Sigmoid colon (tissue), 7 donors: ENCODE results near the gene CEP85. TPM values are rescaled to one million over a fixed set of nuclear protein-coding genes. Genes with fewer than 3 reads are reported as not detected.

ENCODE experiments used
- DNase-seq: peaks from one replicate; pipeline ENCODE4 v3.0.0-alpha.2; 2019
- H3K27ac ChIP-seq, 4 donors: fragments of 200-600 bp; sonication (generic); one replicate each; pipeline ENCODE4 v1.5.1; 2016 to 2019; ENCODE audit warnings: mild to moderate bottlenecking in 1 of 4
- H3K27me3 ChIP-seq, 3 donors: fragments of 200-600 bp; sonication (generic); one replicate each; pipeline ENCODE4 v1.5.1; 2019; ENCODE audit warnings: mild to moderate bottlenecking in 1 of 3
- H3K36me3 ChIP-seq, 4 donors: fragments of 200-600 bp; sonication (generic); one replicate each; pipeline ENCODE4 v1.5.1; 2016 to 2019
- H3K4me1 ChIP-seq, 4 donors: fragments of 200-600 bp; sonication (generic); one replicate each; pipeline ENCODE4 v1.5.1; 2017 to 2019
- H3K4me3 ChIP-seq, 4 donors: fragments of 200-600 bp; sonication (generic); one replicate each; pipeline ENCODE4 v1.5.1; 2017 to 2019; ENCODE audit warnings: mild to moderate bottlenecking in 2 of 4, moderate library complexity in 1 of 4
- H3K9me3 ChIP-seq, 4 donors: fragments of 200-600 bp in 3 of 4; sonication (generic) in 3 of 4; one replicate each; pipeline versions ENCODE4 v1.5.1 to v1.6.1; 2013 to 2019
- EP300 ChIP-seq, 4 donors: sonication (generic); formaldehyde crosslinking; IDR thresholded peaks; one replicate each; pipeline ENCODE4 v1.6.1; 2017; ENCODE audit warnings: antibody characterized with exemption in 4 of 4
- POLR2A ChIP-seq, 2 donors: fragments of 450-650 bp; IDR thresholded peaks; one replicate each; pipeline ENCODE4 v1.6.1; 2016; ENCODE audit warnings: antibody characterized with exemption in 2 of 2, mild to moderate bottlenecking in 2 of 2, moderate library complexity in 2 of 2
- POLR2AphosphoS5 ChIP-seq, 4 donors: sonication (generic); formaldehyde crosslinking; IDR thresholded peaks; one replicate each; pipeline ENCODE4 v1.6.1; 2017; ENCODE audit warnings: antibody characterized with exemption in 4 of 4
- WGBS, 2 donors: extraction: QIAGEN DNeasy Blood & Tissue Kit; methylation state at CpG; one replicate each; pipeline ENCODE4 v1.1.7; 2013; 5-methylcytosine and 5-hydroxymethylcytosine counted together
- intact Hi-C: fragments of 100-400 bp; cut with DNase I; formaldehyde crosslinking; loops from one replicate; pipeline ENCODE4 v1.15.1; 2023
- polyA plus RNA-seq, 3 donors: library from polyadenylated mRNA; stranded (reverse); fragments of 200-250 nt; gene quantifications; one replicate each; pipeline ENCODE4 v1.2.3, GENCODE V29; 2013
- total RNA-seq, 4 donors: library from RNA; depleted of rRNA; stranded (reverse); fragments of >200 nt; gene quantifications; one replicate each; pipeline ENCODE4 v1.1.0, GENCODE V29; 2016
- TF ChIP-seq, protein P1 (sequence below), 4 experiments: fragments of 450-650 bp in 3 of 4; fragments of 200-600 bp in 1 of 4; IDR thresholded peaks; one replicate each; pipeline ENCODE4 v1.5.1; 2016 to 2019; ENCODE audit warnings: antibody characterized with exemption in 4 of 4, mild to moderate bottlenecking in 3 of 4, moderate library complexity in 2 of 4
- donor health status: healthy with polysubstance abuse.
- donor health status: Bipolar disorder and iron deficiency.
- donor health status: healthy.

CEP85 gene
- total and polyA plus RNA-seq, 7 donors: 1.9 to 12.9 (median 3.9) TPM

DNA sequence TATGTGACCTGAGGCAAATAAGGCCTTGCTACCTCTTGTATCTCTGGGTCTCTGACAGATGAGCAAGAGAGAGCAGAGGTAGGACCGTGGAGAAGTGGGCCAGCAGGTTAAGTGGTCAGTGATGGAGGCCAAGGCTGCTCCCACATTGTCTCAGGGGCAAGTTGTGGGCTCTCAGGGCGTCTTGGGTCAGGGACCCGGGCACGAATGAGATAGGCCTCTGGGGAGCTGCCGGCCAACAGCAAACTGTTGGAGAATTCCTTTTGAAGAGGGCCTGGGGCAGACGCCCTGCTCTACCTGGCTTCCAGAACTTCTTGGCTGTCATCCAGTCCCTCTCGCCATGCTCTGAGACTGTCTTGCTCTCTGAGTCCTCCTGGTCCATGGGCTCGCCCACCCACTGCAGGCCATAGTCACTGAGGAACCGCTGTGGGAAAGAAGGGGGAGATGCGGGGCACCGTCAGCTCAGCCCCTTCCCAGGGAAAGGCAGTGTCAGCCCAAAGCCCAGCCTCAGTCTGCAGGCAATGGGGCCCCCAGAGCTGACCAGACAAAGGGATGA, 60.0 kb downstream of the CEP85 start:
- H3K27me3 ChIP-seq: no peaks in the 10 kb centered on the region
- DNase-seq: no peak
- H3K4me3 ChIP-seq: no peak overlapping the region
- TF ChIP-seq, protein P1, sequence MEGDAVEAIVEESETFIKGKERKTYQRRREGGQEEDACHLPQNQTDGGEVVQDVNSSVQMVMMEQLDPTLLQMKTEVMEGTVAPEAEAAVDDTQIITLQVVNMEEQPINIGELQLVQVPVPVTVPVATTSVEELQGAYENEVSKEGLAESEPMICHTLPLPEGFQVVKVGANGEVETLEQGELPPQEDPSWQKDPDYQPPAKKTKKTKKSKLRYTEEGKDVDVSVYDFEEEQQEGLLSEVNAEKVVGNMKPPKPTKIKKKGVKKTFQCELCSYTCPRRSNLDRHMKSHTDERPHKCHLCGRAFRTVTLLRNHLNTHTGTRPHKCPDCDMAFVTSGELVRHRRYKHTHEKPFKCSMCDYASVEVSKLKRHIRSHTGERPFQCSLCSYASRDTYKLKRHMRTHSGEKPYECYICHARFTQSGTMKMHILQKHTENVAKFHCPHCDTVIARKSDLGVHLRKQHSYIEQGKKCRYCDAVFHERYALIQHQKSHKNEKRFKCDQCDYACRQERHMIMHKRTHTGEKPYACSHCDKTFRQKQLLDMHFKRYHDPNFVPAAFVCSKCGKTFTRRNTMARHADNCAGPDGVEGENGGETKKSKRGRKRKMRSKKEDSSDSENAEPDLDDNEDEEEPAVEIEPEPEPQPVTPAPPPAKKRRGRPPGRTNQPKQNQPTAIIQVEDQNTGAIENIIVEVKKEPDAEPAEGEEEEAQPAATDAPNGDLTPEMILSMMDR (IDR thresholded peaks at IDR 0.05): no peak
- TF ChIP-seq POLR2AphosphoS5 (IDR thresholded peaks at IDR 0.05) (no peak), EP300 (IDR thresholded peaks at IDR 0.05) (no peak)
- no peaks in the 10 kb centered on the region for H3K4me1 ChIP-seq
- H3K36me3 ChIP-seq: no peaks in the 10 kb centered on the region
- no peaks in the 10 kb centered on the region for H3K9me3 ChIP-seq
- WGBS, 2 donors: 87% methylated on average over 11 of the region's 11 CpGs
- intact Hi-C loops: no loop called here
- H3K27ac ChIP-seq: no peak overlapping the region

DNA sequence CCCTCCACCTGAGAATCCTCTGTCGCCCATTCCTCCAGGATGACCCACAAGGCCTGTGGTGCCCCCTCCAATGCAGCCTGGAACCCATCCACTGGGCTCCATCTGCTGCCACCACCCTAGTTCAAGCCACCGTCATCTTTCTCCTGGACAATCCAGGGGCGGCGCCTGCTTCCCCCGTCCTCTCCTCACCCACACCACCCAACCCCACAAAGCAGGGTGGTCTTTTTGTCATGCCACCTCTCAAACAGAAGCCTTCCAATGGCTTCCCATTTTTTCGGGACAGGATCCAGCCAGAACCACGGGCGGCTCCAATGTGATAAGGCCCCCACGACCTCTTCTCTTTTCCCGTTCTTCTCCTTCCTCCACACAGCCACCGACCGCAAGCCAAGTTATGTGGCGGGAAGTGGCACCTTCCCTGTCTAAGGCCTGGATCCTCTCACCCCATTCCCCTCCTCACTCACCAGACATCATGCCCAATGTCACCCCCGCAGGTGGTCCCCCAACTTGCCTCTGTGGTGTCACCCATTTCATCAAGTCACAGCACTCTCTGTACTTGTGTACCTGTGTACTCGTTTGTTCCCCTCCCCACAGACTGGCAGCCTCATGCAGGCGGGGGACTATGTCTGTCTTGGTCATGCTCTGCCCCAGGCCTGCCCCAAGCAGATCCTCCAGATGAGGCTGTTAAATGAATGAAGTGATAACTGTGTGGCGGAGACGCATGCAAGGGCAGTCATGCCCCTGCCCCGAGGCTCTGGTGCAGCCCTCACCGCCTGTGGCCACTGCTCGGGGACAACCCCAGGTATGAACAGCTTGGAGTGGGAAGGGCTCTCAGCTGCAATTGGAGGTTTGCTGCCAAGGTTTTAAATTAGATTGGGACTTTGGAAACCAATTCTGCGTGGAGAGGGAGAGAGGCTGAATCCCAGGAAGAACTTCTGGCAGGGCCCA, 61.5 kb downstream of the CEP85 start:
- Histone ChIP-seq H3K36me3 (no peaks in the 10 kb centered on the region), H3K9me3 (no peaks in the 10 kb centered on the region), H3K27me3 (no peaks in the 10 kb centered on the region), H3K27ac (no peak overlapping the region), H3K4me1 (no peaks in the 10 kb centered on the region), H3K4me3 (no peak overlapping the region)
- WGBS, 2 donors: 90 to 91% methylated on average over 22 of the region's 22 CpGs
- no peak for DNase-seq
- TF ChIP-seq POLR2AphosphoS5 (IDR thresholded peaks at IDR 0.05) (no peak), POLR2A (IDR thresholded peaks at IDR 0.05) (no peak), EP300 (IDR thresholded peaks at IDR 0.05) (no peak)
- TF ChIP-seq, protein P1 (IDR thresholded peaks at IDR 0.05): no peak
- intact Hi-C loops: no loop called here

DNA sequence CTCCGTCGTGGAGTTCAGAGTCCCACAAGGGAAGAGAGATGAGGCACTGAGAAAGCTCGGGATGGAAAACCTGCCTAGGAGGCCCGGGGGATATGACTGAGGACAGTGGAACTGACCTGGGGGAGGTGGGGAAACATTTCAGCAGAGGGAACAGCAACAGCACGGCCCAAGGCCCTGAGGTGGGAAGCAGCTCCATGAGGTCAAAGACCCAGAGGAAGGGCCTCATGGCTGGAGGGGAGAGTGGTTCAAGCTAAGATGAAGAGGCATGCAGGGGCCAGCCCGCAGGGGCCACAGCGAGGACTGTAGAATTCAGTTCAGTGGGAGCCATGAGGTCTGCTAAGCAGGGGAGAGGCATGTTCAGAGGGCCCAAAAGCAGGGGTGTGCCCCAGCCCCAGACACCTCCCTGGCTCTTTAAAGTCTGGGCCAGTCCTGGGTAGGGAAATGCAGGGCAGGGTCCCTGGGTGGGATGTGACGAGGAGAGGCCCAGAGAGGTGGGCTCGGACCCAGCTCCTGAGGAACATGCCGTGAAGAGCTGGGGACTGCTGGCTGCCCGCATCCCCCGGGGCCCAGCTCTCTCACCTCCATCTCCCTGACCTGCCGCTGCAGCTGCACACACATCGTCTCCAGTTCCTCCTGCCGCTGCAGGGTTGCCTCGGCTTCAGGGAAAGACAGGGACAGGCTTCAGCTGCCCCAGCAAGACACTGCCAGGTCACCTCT, 62.5 kb downstream of the CEP85 start:
- no peak for DNase-seq
- Histone ChIP-seq H3K9me3 (no peaks in the 10 kb centered on the region), H3K4me1 (no peaks in the 10 kb centered on the region), H3K36me3 (no peaks in the 10 kb centered on the region), H3K27ac (no peak overlapping the region), H3K4me3 (no peak overlapping the region), H3K27me3 (no peaks in the 10 kb centered on the region)
- TF ChIP-seq EP300 (IDR thresholded peaks at IDR 0.05) (no peak), POLR2A (IDR thresholded peaks at IDR 0.05) (no peak), POLR2AphosphoS5 (IDR thresholded peaks at IDR 0.05) (no peak)
- TF ChIP-seq, protein P1 (IDR thresholded peaks at IDR 0.05): no peak
- 88 to 91% methylated on average over 16 of the region's 16 CpGs for WGBS, 2 donors
- intact Hi-C loops: no loop called here

DNA sequence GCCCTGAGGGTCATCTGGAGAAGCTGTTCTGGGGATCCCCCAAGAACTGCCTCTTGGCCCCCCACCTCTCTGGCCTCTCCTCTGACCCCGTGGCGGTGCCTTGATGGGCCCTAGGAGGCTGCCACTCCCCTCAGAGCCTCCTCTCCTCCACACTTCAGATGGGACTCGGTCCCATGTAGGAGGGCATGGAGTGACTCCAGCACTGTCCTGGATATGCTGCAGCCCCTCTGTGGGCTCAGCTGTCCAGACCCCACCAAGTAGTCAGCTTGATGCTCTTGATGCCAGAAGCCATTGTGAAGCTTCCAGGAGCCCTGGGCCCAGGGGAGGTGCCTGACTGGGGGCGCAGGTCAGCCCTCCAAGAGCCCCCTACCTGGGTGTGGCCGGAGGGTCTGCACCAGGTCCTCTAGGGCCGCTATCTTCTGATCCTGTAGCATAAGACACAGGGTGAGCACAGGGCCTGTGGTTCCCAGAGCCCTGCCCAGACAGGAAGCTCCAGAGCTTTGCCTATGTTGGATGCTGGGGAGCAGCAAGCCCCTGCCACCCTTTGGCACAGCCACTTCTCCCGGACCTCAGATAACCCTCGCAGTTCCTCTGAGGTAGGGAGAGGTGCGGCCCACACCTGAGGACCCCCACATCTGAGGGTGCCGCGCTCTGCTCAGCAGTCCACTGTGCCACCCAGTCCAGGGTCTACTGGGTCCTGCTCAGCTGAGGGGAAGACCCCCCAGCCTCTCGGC, 63.2 kb downstream of the CEP85 start:
- intact Hi-C loops: no loop called here

More for the DNA sequence above, 63.2 kb downstream of the CEP85 start:
- DNase-seq: no peak
- no peaks in the 10 kb centered on the region for H3K9me3 ChIP-seq
- no peaks in the 10 kb centered on the region for H3K27me3 ChIP-seq
- no peak overlapping the region for H3K4me3 ChIP-seq
- no peak for TF ChIP-seq POLR2AphosphoS5 (IDR thresholded peaks at IDR 0.05)
- TF ChIP-seq, protein P1 (IDR thresholded peaks at IDR 0.05): no peak
- no peak for TF ChIP-seq POLR2A (IDR thresholded peaks at IDR 0.05)
- TF ChIP-seq EP300 (IDR thresholded peaks at IDR 0.05): no peak
- no peak overlapping the region for H3K27ac ChIP-seq
- WGBS, 2 donors: 93 to 97% methylated on average over 12 of the region's 12 CpGs
- H3K36me3 ChIP-seq: no peaks in the 10 kb centered on the region
- no peaks in the 10 kb centered on the region for H3K4me1 ChIP-seq
